Measurements from ENCODE around the gene HERC3. TPM values are rescaled to one million over a fixed set of nuclear protein-coding genes. Genes with fewer than 3 reads are reported as not detected.

HERC3 gene
- total RNA-seq, 1 experiment from 2014 or later, result 17.3 TPM

DNA sequence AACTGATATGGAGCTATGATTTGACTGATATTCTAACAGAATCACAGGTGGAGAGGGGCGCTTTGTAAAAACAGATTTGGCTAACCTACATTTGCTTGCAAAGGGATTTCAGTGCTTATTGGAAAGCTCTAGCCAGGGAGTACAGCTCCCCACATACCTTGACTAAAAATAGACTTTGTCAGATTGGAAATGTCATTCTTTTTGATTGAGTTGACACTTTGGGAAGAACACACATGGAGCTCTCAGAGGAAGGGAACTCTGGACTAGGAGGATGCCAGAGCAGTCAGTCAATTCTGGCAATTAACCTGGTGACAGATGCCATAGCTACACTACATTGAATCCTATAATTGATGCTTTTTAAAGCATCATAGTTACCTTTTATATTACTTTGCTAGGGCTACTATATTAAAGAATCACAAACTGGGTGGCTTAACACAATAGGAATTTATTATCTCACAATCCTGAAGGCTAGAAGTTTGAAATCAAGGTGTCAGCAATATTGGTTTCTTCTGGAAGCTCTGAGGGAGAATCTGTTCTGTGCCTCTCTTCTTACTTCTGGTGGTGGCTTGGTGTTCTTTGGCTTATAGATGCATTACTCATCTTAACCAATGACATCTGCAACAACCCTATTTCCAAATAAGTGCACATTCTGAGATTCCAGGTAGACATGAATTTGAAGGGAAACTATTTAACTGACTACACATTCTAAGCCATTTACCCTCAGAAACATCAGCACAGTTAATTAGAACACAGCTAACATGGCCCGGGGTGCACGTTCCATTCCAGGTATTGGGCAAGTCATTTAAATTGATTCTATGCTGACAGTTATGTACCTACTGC, 8.4 kb upstream of the HERC3 start:
- TF ChIP-seq CTCF (IDR thresholded peaks at IDR 0.05; ENCODE audit: unreplicated experiment), result no peak
- DNase-seq, result no peak
- Mint-ChIP-seq H3K4me3 (ENCODE audit: low read depth, unreplicated experiment) (no peak overlapping the region), H3K9me3 (ENCODE audit: low read depth, unreplicated experiment) (no peaks in the 10 kb centered on the region), H3K4me1 (ENCODE audit: low read depth, unreplicated experiment) (no peaks in the 10 kb centered on the region), H3K27me3 (ENCODE audit: unreplicated experiment) (no peaks in the 10 kb centered on the region), H3K27ac (ENCODE audit: unreplicated experiment) (no peak overlapping the region), H3K36me3 (ENCODE audit: insufficient read depth, unreplicated experiment) (no peaks in the 10 kb centered on the region)
- BruUV-seq (replicated peaks), result no TSS peak
- intact Hi-C loops (cut with micrococcal nuclease; ENCODE audit: unreplicated experiment), result no loop called here
- CTCF ChIA-PET, result no interaction called here

DNA sequence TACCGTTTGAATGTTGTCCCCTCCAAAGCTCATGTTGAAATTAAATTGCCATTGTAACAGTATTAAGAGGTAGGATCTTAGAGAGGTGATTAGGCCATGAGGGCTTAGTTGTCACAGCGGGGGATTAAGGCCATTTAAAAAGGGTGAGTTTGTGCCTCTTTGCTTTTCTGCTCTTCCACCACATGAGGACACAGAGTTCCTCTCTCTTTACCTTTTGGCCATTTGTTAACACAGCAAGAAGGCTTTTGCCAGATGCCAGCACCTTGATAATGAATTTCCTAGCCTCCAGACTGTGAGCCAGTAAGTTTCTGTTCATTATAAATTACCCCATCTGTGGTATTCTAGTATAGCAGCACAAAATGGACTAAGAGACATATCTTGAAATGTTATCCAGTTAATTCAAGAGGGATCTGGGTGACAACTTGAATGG, 7.8 kb upstream of the HERC3 start:
- no peak overlapping the region for H3K27ac Mint-ChIP-seq (ENCODE audit: unreplicated experiment)
- no TSS peak for BruUV-seq (replicated peaks)
- TF ChIP-seq CTCF (IDR thresholded peaks at IDR 0.05; ENCODE audit: unreplicated experiment), result no peak
- no peaks in the 10 kb centered on the region for H3K27me3 Mint-ChIP-seq (ENCODE audit: unreplicated experiment)
- H3K4me3 Mint-ChIP-seq (ENCODE audit: low read depth, unreplicated experiment), result no peak overlapping the region
- no peaks in the 10 kb centered on the region for H3K36me3 Mint-ChIP-seq (ENCODE audit: insufficient read depth, unreplicated experiment)
- no peaks in the 10 kb centered on the region for H3K4me1 Mint-ChIP-seq (ENCODE audit: low read depth, unreplicated experiment)
- DNase-seq, result no peak
- CTCF ChIA-PET, result no interaction called here
- no peaks in the 10 kb centered on the region for H3K9me3 Mint-ChIP-seq (ENCODE audit: low read depth, unreplicated experiment)
- intact Hi-C loops (cut with micrococcal nuclease; ENCODE audit: unreplicated experiment), result no loop called here

DNA sequence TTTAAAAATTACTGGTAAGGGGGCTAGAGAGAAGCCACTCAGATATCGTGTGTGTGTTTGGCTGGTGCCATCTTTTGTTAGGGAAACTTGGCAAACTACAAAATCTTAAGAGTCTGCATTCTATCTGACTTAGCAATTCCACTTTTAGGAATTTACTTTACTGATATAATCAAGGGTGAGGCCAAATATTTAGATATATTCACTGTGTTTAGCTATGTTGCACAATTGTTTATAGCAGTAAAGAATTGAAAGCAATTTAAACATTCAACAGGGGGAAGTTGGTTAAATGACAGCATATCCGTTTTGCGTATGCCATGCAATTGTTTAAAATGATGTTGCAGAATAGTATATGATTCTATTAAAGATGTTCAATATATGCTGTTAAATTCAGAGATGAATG, 6.4 kb upstream of the HERC3 start:
- no peaks in the 10 kb centered on the region for H3K27me3 Mint-ChIP-seq (ENCODE audit: unreplicated experiment)
- H3K36me3 Mint-ChIP-seq (ENCODE audit: insufficient read depth, unreplicated experiment), result no peaks in the 10 kb centered on the region
- no peaks in the 10 kb centered on the region for H3K4me1 Mint-ChIP-seq (ENCODE audit: low read depth, unreplicated experiment)
- DNase-seq, result no peak
- H3K9me3 Mint-ChIP-seq (ENCODE audit: low read depth, unreplicated experiment), result no peaks in the 10 kb centered on the region
- CTCF ChIA-PET, result no interaction called here
- no peak overlapping the region for H3K4me3 Mint-ChIP-seq (ENCODE audit: low read depth, unreplicated experiment)
- intact Hi-C loops (cut with micrococcal nuclease; ENCODE audit: unreplicated experiment), result no loop called here
- no peak for TF ChIP-seq CTCF (IDR thresholded peaks at IDR 0.05; ENCODE audit: unreplicated experiment)
- no TSS peak for BruUV-seq (replicated peaks)
- H3K27ac Mint-ChIP-seq (ENCODE audit: unreplicated experiment), result no peak overlapping the region

GRCh38 chr4:88587306-88587705, 5.0 kb upstream of the HERC3 start:
- CTCF ChIA-PET, result no interaction called here
- DNase-seq, result no peak
- no peak for TF ChIP-seq CTCF (IDR thresholded peaks at IDR 0.05; ENCODE audit: unreplicated experiment)
- intact Hi-C loops (cut with micrococcal nuclease; ENCODE audit: unreplicated experiment), result no loop called here
- Mint-ChIP-seq H3K27ac (ENCODE audit: unreplicated experiment) (no peak overlapping the region), H3K27me3 (ENCODE audit: unreplicated experiment) (no peaks in the 10 kb centered on the region), H3K36me3 (ENCODE audit: insufficient read depth, unreplicated experiment) (peaks cover 11% of the 10 kb centered on the region), H3K4me1 (ENCODE audit: low read depth, unreplicated experiment) (no peaks in the 10 kb centered on the region), H3K4me3 (ENCODE audit: low read depth, unreplicated experiment) (no peak overlapping the region), H3K9me3 (ENCODE audit: low read depth, unreplicated experiment) (no peaks in the 10 kb centered on the region)
- no TSS peak for BruUV-seq (replicated peaks)

Measured in Calu3 (cell line).